NCI-H187 (cell line): ENCODE results near the gene GARRE1.
"Not testable (repeated sequence)": the region's sequence is repeated elsewhere in the genome, so short reads cannot be mapped to it uniquely, and the experiment has no call there.

Experiments used
- DNase-seq, 2 experiments: peaks; one replicate each; lab custom pipeline; 2025; lab: John Stamatoyannopoulos, UW

Gene GARRE1

GRCh38 chr19:34232566-34233481 lies 21.5 kb upstream of the GARRE1 start:
- DNase-seq = no peak

- DNase-seq = no peak
Observed at GRCh38 chr19:34235425-34235940, 18.9 kb upstream of the GARRE1 start.

- no peak for DNase-seq
Observed at GRCh38 chr19:34236035-34236987, 18.0 kb upstream of the GARRE1 start.

GRCh38 chr19:34237283-34237682 lies 17.1 kb upstream of the GARRE1 start:
- no peak for DNase-seq

GRCh38 chr19:34237939-34238338 lies 16.4 kb upstream of the GARRE1 start:
- no peak for DNase-seq

GRCh38 chr19:34241513-34242337 lies 12.6 kb upstream of the GARRE1 start:
- DNase-seq = no peak

- DNase-seq = not testable (repeated sequence)
Observed at GRCh38 chr19:34243138-34243875, 11.0 kb upstream of the GARRE1 start.

- DNase-seq = no peak
Observed at GRCh38 chr19:34243876-34244578, 10.3 kb upstream of the GARRE1 start.

- no peak for DNase-seq
Observed at GRCh38 chr19:34244611-34245299, 9.6 kb upstream of the GARRE1 start.

- DNase-seq = no peak
Observed at GRCh38 chr19:34246340-34246739, 8.0 kb upstream of the GARRE1 start.

GRCh38 chr19:34248941-34249340 lies 5.4 kb upstream of the GARRE1 start:
- no peak for DNase-seq

- not testable (repeated sequence) for DNase-seq
Observed at GRCh38 chr19:34253167-34253566, 1.2 kb upstream of the GARRE1 start.

GRCh38 chr19:34253681-34254045 lies 691 bp upstream of the GARRE1 start:
- not testable (repeated sequence) for DNase-seq

GRCh38 chr19:34254698-34255432 lies 511 bp downstream of the GARRE1 start:
- DNase-seq = no peak

- DNase-seq = no peak
Observed at GRCh38 chr19:34255546-34255945, 1.2 kb downstream of the GARRE1 start.

GRCh38 chr19:34256835-34257558 lies 2.6 kb downstream of the GARRE1 start:
- DNase-seq = no peak

GRCh38 chr19:34257559-34257924 lies 3.2 kb downstream of the GARRE1 start:
- DNase-seq = no peak

GRCh38 chr19:34259367-34260095 lies 5.2 kb downstream of the GARRE1 start:
- no peak for DNase-seq
